OCI-LY3 (cell line): ENCODE results near the gene SOX18.

Experiments
- CTCF ChIP-seq: fragments of 200-600, 300-600 bp; sonication (generic); IDR thresholded peaks from 2 replicates; pipeline ENCODE4 v1.5.1; 2014; ENCODE audit warnings: antibody characterized with exemption, low read length, low read depth
- EZH2phosphoT487 ChIP-seq: fragments of 200-600 bp; shearing (Covaris generic); IDR thresholded peaks from 2 replicates; pipeline ENCODE4 v1.6.1; 2018; ENCODE audit warnings: antibody characterized with exemption, mixed run types, low read depth

- TF ChIP-seq CTCF (no peak), EZH2phosphoT487 (no peak)
These were observed 15.9 kb upstream of the SOX18 start for GRCh38 chr20:64065062-64065973.
